Retina (tissue), 1 donor: ENCODE results near the gene VPS36.
"Not testable (repeated sequence)": the region's sequence is repeated elsewhere in the genome, so short reads cannot be mapped to it uniquely, and the experiment has no call there.

Source experiments
- DNase-seq: peaks from one replicate; pipeline ENCODE4 v3.0.0-alpha.2; 2016

VPS36 gene

DNA sequence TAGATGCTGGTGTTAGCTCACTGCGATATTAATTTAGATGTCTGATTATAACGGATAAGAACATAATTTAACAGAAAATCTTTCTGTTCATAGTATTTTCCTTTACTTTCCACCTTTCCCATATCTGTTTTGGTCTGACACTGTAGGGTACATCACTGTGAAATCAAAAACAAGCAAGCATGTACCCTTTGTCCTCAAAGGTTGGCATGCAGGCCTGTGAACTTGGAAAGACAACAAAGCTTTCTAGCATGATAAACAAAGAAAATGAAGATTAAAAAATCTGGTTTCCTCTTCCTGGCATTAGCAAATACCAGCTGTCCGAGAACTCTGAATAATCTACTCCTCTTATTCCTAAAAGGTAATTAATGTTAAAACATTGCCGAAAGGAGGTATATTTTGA lies 76.0 kb downstream of the VPS36 start:
- no peak for DNase-seq

DNA sequence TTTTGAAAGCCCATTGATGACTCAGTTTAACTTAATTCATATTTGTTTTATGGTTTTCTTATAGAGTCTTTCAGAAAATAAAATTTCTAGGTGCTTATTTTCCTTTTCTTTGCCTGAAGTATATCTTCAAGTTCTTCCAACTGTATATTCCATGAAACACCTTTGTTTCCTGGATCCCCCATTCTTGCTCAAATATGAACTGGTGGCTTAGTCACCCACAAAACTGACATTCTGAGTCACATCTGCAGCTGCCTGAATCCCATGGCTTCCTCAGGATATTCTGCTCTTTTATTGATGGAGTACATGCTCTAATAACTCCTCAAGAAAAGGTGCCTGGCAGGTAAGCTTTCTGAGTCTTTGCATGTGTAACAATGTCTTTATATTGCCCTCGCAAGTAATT lies 77.2 kb downstream of the VPS36 start:
- DNase-seq = not testable (repeated sequence)

DNA sequence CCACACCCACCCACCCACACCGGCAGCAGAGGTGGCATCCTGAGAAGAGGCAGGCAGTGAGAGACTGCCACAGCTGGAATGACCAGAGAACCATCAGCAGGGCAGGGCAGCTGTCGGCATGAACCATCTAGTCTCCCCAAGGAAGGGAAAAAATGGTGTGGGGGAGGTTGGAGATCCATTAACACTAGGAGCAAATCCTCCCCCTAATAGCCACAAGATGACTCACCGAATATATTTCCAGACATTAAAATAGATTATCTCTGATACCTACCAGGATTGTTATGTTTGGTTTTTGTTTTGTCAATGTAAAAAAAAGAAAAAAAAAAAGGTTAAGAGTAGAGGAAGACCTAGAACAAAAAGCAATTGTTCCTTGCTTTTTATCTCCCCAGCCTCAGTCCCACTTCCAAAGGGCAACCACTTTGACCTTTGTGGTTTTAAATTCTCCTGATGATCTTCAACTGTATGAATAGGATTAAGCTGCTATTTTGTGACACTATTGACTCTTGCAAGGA lies 78.6 kb downstream of the VPS36 start:
- DNase-seq = peak; percentile 2

GRCh38 chr13:52366291-52366690 lies 84.1 kb downstream of the VPS36 start:
- no peak for DNase-seq
